GM12878 (cell line): Measurements from ENCODE around the gene DACT3. TPM values are rescaled to one million over a fixed set of nuclear protein-coding genes. Genes with fewer than 3 reads are reported as not detected.

Experiments
- ATAC-seq: fragments of 200-7000 bp; cut with Tn5 transposase; 3 replicates; pipeline ENCODE4 v1.9.1; 2020; ENCODE audit warnings: mild to moderate bottlenecking, moderate library complexity
- BruUV-seq: library from RNA; stranded (reverse); fragments of 400-500 nt; replicated peaks from 2 replicates; lab custom pipeline; 2021; lab: Mats Ljungman, UMichigan
- CTCF ChIA-PET: fragments of 300-600 bp; sonication (Branson Sonifier 250); formaldehyde crosslinking; extraction: SDS; loops from one replicate; lab custom pipeline; 2021; ENCODE audit warnings: inconsistent platforms; lab: Yijun Ruan, JAX
- POLR2A ChIA-PET: fragments of 350-600 bp; formaldehyde crosslinking; extraction: SDS; loops from one replicate; lab custom pipeline; 2021; ENCODE audit warnings: inconsistent platforms; lab: Charles Lee
- RAD21 ChIA-PET: fragments of 300-600 bp; sonication (Branson Sonifier 250); formaldehyde crosslinking; loops from one replicate; lab custom pipeline; 2023; ENCODE audit warnings: antibody characterized with exemption; ENCODE audit not compliant: unreplicated experiment; lab: Charles Lee
- SMC1A ChIA-PET: fragments of 300-600 bp; sonication (Branson Sonifier 250); formaldehyde crosslinking; loops from one replicate; lab custom pipeline; 2023; ENCODE audit not compliant: unreplicated experiment, uncharacterized antibody; lab: Charles Lee
- DNase-seq: peaks from one replicate; pipeline ENCODE4 v3.0.0-alpha.2; 2011; ENCODE audit warnings: low read depth, low spot score
- FAIRE-seq: peaks from 3 replicates; lab custom pipeline; 2011; peaks lifted over from hg19 to GRCh38; lab: Jason Lieb, UNC
- H2AFZ ChIP-seq: 2 replicates; pipeline ENCODE4 v1.6.0; 2011; ENCODE audit warnings: low read depth, low read length, control low read depth; ENCODE audit not compliant: control insufficient read depth
- H3K27ac ChIP-seq: 2 replicates; pipeline ENCODE4 v1.5.1; 2011; ENCODE audit warnings: control low read depth; ENCODE audit not compliant: control insufficient read depth, insufficient read depth
- H3K27me3 ChIP-seq, 2 experiments: replicated peaks in 1 of 2; 2 replicates each; pipeline versions ENCODE4 v1.6.0 to v1.6.1; 2011; ENCODE audit warnings: low read length in 1 of 2; ENCODE audit not compliant: control insufficient read depth in 2 of 2, insufficient read depth in 2 of 2
- H3K36me3 ChIP-seq, 2 experiments: 2 replicates each; pipeline ENCODE4 v1.5.1; 2011; ENCODE audit warnings: low read length in 1 of 2; ENCODE audit not compliant: control insufficient read depth in 2 of 2, insufficient read depth in 2 of 2
- H3K4me1 ChIP-seq: 2 replicates; pipeline ENCODE4 v1.6.1; 2011; ENCODE audit warnings: mild to moderate bottlenecking, low read length, moderate library complexity, mixed read lengths; ENCODE audit not compliant: control insufficient read depth, insufficient read depth
- H3K4me2 ChIP-seq: 2 replicates; pipeline ENCODE4 v1.6.0; 2011; ENCODE audit warnings: control low read depth; ENCODE audit not compliant: control insufficient read depth, insufficient read depth
- H3K4me3 ChIP-seq: fragments of 200-600 bp; sonication (generic); 2 replicates; pipeline ENCODE4 v1.5.1; 2016
- H3K79me2 ChIP-seq: 2 replicates; pipeline ENCODE4 v1.6.0; 2011; ENCODE audit warnings: low read length; ENCODE audit not compliant: control insufficient read depth, insufficient read depth
- H3K9ac ChIP-seq: 2 replicates; pipeline ENCODE4 v1.8.0; 2011; ENCODE audit warnings: low read length, control low read depth, mixed read lengths; ENCODE audit not compliant: control insufficient read depth, insufficient read depth
- H3K9me3 ChIP-seq: replicated peaks from 3 replicates; pipeline ENCODE4 v1.5.1; 2011; ENCODE audit warnings: mild to moderate bottlenecking, low read length; ENCODE audit not compliant: control insufficient read depth, insufficient read depth
- H4K20me1 ChIP-seq: 2 replicates; pipeline ENCODE4 v1.6.0; 2011; ENCODE audit not compliant: control insufficient read depth, insufficient read depth
- BCLAF1 ChIP-seq: fragments of 450-650 bp; IDR thresholded peaks from 2 replicates; pipeline ENCODE4 v1.6.1; 2017; ENCODE audit warnings: antibody characterized with exemption, mild to moderate bottlenecking, moderate library complexity
- CEBPZ ChIP-seq: fragments of 150-350 bp; IDR thresholded peaks from 2 replicates; pipeline ENCODE4 v1.6.1; 2016; ENCODE audit warnings: low read depth, low read length
- EGR1 ChIP-seq, 2 experiments: IDR thresholded peaks; 1 replicate in 1 of 2; 2 replicates in 1 of 2; pipeline ENCODE4 v1.6.1; 2011 to 2012; ENCODE audit warnings: low read depth in 2 of 2, low read length in 2 of 2, borderline replicate concordance in 1 of 2, mild to moderate bottlenecking in 1 of 2, moderate library complexity in 1 of 2
- ESRRA ChIP-seq: IDR thresholded peaks from 2 replicates; pipeline ENCODE4 v1.6.1; 2012; ENCODE audit warnings: mild to moderate bottlenecking, low read length, improper control_type of control experiment
- MEF2A ChIP-seq: IDR thresholded peaks from 2 replicates; pipeline ENCODE4 v1.6.1; 2011; ENCODE audit warnings: low read depth, mild to moderate bottlenecking, low read length, moderate library complexity; ENCODE audit not compliant: insufficient read depth
- MEF2B ChIP-seq: fragments of 450-650 bp; IDR thresholded peaks from 2 replicates; pipeline ENCODE4 v1.6.1; 2018; ENCODE audit warnings: mild to moderate bottlenecking, moderate library complexity; ENCODE audit not compliant: partially characterized antibody, poor library complexity, severe bottlenecking
- SKIL ChIP-seq: fragments of 450-650 bp; IDR thresholded peaks from 2 replicates; pipeline ENCODE4 v1.6.1; 2017; ENCODE audit warnings: mild to moderate bottlenecking, low read depth, inconsistent platforms; ENCODE audit not compliant: poor library complexity, severe bottlenecking
- USF1 ChIP-seq: IDR thresholded peaks from 2 replicates; pipeline ENCODE4 v1.6.1; 2011; ENCODE audit warnings: borderline replicate concordance, low read depth, mild to moderate bottlenecking, moderate library complexity, mixed read lengths, low read length; ENCODE audit not compliant: insufficient read depth; ENCODE audit errors: extremely low read length
- YY1 ChIP-seq: IDR thresholded peaks from 2 replicates; pipeline ENCODE4 v1.6.1; 2011; ENCODE audit warnings: low read depth, mild to moderate bottlenecking, low read length
- ZSCAN29 ChIP-seq: fragments of 450-650 bp; IDR thresholded peaks from 2 replicates; pipeline ENCODE4 v1.6.1; 2017; ENCODE audit warnings: mild to moderate bottlenecking, moderate library complexity
- ZZZ3 ChIP-seq: IDR thresholded peaks from 2 replicates; pipeline ENCODE4 v1.6.1; 2011; ENCODE audit warnings: low read depth; ENCODE audit not compliant: control insufficient read depth, insufficient read length
- WGBS: methylation state at CpG from one replicate; pipeline ENCODE4 v1.1.6; 2016; ENCODE audit warnings: low lambda C conversion rate; ENCODE audit not compliant: insufficient replicate concordance, insufficient coverage; ENCODE audit errors: missing lambda C conversion rate; 5-methylcytosine and 5-hydroxymethylcytosine counted together
- in situ Hi-C: fragments of 300-500 bp; cut with MboI; formaldehyde crosslinking; loops from 9 replicates; pipeline ENCODE4 v1.14.3; 2018; ENCODE audit warnings: mixed read lengths
- intact Hi-C: fragments of 100-400 bp; cut with micrococcal nuclease; formaldehyde crosslinking; loops from one replicate; pipeline ENCODE4 v1.14.2; 2022; ENCODE audit not compliant: unreplicated experiment
- polyA plus RNA-seq, 11 experiments: library from polyadenylated mRNA; depleted of rRNA in 4 of 11; unstranded in 6 of 11; stranded (reverse) in 5 of 11; fragments of >200 nt; fragmentation: Nextera tagmentation in 4 of 11; fragmentation: Illumina TruSeq in 1 of 11; extraction: Ambion mirVana in 4 of 11; extraction: Trizol in 1 of 11; gene quantifications; 1 replicate in 1 of 11; 2 replicates in 10 of 11; pipeline versions ENCODE4 v1.2.1 to v1.2.3, GENCODE V29; 2011 to 2016; ENCODE audit warnings: inconsistent platforms in 2 of 11, missing spikeins in 2 of 11, low read depth in 1 of 11
- total RNA-seq, 4 experiments: library from RNA; depleted of rRNA in 3 of 4; stranded (reverse); fragments of >200 nt in 3 of 4; fragmentation: Illumina TruSeq in 1 of 4; extraction: Trizol in 1 of 4; gene quantifications; 2 replicates each; pipeline versions ENCODE4 v1.2.1 to v1.2.3, GENCODE V29; 2013 to 2021

Gene DACT3
- total and polyA plus RNA-seq, 10 of the 15 experiments (the other 5 are each of a cell fraction or from before 2014, with no cell fraction given), result 0.05 to 2.5 (median 0.35) TPM; not detected in 1

GRCh38 chr19:46608178-46608577 is 52.8 kb downstream of the DACT3 start (continued):
- TF ChIP-seq MEF2A (no peak), EGR1 (IDR thresholded peaks at IDR 0.05; ENCODE audit: borderline replicate concordance in 1 of 2, low read depth in 2 of 2, low read length in 2 of 2) (no peak), SKIL (no peak), ZZZ3 (no peak)

- in situ Hi-C loops, result no loop called here
- SMC1A ChIA-PET, result interaction anchor here (2.8 kb wide), 1 partner anchor 54 kb away, joined by 12 read pairs; the partner anchor contains the start of gene DACT3
- H3K4me2 ChIP-seq, result no peak overlapping the region
- H3K9ac ChIP-seq, result no peak overlapping the region
- no peaks in the 10 kb centered on the region for H3K27me3 ChIP-seq
- RAD21 ChIA-PET, result no interaction called here
- intact Hi-C loops, result no loop called here
- H3K36me3 ChIP-seq, result peaks cover 38 to 47% of the 10 kb centered on the region in 2 experiments
- H3K79me2 ChIP-seq, result peaks cover 35% of the 10 kb centered on the region
- peaks cover 18% of the 10 kb centered on the region for H4K20me1 ChIP-seq
- CTCF ChIA-PET, result interaction anchor here (1.0 to 3.2 kb wide), 3 partner anchors 13 to 146 kb away, joined by 3 to 14 read pairs (median 5); partner anchors contain the start of gene DACT3
- whole genome bisulfite sequencing, result 98% methylated on average over 12 of the region's 12 CpGs
- FAIRE-seq (no peak), ATAC-seq (no peak), DNase-seq (no peak)
- H2AFZ ChIP-seq, result no peak overlapping the region
- POLR2A ChIA-PET, result no interaction called here
- no TSS peak for BruUV-seq
- no peak overlapping the region for H3K4me3 ChIP-seq
- no peaks in the 10 kb centered on the region for H3K9me3 ChIP-seq
- H3K27ac ChIP-seq, result no peak overlapping the region
- H3K4me1 ChIP-seq, result peaks cover 32% of the 10 kb centered on the region
- no peak for TF ChIP-seq CEBPZ
- no peak for TF ChIP-seq USF1
- TF ChIP-seq ZSCAN29, result no peak
- no peak for TF ChIP-seq BCLAF1
- TF ChIP-seq YY1, result no peak
- no peak for TF ChIP-seq MEF2B
- TF ChIP-seq ESRRA, result no peak
Measured at GRCh38 chr19:46607448-46607841, 53.5 kb downstream of the DACT3 start.
